ENCODE results near the gene PPP2R3C.
"Not testable (repeated sequence)": the region's sequence is repeated elsewhere in the genome, so short reads cannot be mapped to it uniquely, and the experiment has no call there.

DNA sequence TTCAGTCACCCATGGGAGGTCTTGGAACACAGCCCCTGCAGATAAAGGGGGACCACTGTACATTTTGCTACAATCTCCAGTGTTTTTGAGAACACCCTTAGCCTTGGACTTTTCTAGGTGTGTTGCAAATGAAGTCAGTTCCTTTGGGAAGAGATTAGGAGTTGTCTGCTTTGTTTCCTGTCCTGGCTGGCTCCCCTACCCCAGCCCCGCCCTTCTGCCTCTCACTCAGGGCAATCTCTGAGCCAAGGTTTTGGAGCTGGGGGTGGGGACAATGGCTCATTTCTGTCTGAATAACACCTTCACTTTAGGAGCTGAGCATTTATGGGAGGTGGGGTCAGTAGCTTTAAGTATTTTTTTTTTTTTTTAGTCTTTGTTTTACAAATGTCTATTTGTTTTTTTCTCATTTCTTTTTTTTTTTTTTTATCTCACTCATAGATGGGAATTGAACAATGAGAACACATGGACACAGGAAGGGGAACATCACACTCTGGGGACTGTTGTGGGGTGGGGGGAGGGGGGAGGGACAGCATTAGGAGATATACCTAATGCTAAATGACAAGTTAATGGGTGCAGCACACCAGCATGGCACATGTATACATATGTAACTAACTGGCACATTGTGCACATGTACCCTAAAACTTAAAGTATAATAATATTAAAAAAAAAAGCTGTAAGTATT lies 60.5 kb downstream of the PPP2R3C start:
- not testable (repeated sequence) for TF ChIP-seq EZH2 (IDR thresholded peaks at IDR 0.05; ENCODE audit: borderline replicate concordance, low read depth, low read length, poor library complexity, severe bottlenecking)
- TF ChIP-seq, protein P1, sequence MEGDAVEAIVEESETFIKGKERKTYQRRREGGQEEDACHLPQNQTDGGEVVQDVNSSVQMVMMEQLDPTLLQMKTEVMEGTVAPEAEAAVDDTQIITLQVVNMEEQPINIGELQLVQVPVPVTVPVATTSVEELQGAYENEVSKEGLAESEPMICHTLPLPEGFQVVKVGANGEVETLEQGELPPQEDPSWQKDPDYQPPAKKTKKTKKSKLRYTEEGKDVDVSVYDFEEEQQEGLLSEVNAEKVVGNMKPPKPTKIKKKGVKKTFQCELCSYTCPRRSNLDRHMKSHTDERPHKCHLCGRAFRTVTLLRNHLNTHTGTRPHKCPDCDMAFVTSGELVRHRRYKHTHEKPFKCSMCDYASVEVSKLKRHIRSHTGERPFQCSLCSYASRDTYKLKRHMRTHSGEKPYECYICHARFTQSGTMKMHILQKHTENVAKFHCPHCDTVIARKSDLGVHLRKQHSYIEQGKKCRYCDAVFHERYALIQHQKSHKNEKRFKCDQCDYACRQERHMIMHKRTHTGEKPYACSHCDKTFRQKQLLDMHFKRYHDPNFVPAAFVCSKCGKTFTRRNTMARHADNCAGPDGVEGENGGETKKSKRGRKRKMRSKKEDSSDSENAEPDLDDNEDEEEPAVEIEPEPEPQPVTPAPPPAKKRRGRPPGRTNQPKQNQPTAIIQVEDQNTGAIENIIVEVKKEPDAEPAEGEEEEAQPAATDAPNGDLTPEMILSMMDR (conservative IDR thresholded peaks at IDR 0.05; ENCODE audit: low read depth, low read length): not testable (repeated sequence)

All from A673 (cell line).